ENCODE results near the gene SETD7. TPM values are rescaled to one million over a fixed set of nuclear protein-coding genes. Genes with fewer than 3 reads are reported as not detected.

SETD7 gene
- total and polyA plus RNA-seq, 2 donors (not counting 3 experiments of a cell fraction or from before 2014, with no cell fraction given) = 18.8 to 39.9 TPM

DNA sequence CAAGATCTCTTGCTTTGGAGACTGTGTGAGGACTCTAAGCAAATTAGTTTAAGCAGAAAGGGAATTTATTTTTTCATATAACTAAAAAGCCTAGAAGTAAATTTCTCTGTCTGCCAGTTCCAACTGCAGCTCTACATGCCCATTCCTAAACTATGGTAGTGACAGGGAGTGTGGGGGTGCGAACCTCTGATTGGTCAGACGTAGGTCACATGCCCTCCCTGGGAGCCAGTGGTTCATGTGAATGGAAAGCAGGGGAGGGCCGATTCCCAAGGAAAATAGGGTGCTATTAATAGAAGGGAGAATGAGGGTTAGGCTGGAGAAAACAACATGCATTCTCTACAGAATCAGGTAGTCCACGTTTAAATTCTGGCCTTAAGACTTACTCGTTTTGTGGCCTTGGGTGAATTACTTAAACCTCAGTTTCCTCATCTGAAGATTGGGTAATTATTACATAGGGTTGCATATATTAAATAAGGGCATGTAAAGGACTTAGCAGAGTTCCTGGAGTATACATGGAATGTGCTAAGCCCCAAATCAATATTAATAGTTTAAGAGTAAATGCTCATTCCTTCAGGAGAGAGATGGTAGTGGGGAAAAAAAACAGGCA lies 94.9 kb downstream of the SETD7 start:
- no peak overlapping the region for H3K4me3 ChIP-seq (replicated peaks in 1 of 3; ENCODE audit: insufficient read depth in 1 of 3, low read depth in 1 of 3, low read length in 3 of 3)
- no peak overlapping the region for H2AFZ ChIP-seq (ENCODE audit: low read depth, low read length)
- no peak for DNase-seq (ENCODE audit: low read depth, low spot score)
- intact Hi-C loops (cut with micrococcal nuclease) = no loop called here
- H3K79me2 ChIP-seq (ENCODE audit: control insufficient read depth, insufficient read depth, low read length) = peaks cover 72% of the 10 kb centered on the region
- peaks cover 26% of the 10 kb centered on the region for H3K4me1 ChIP-seq (ENCODE audit: control insufficient read depth, extremely low read depth, insufficient read depth, low read length)
- BruUV-seq (replicated peaks) = no TSS peak
- TF ChIP-seq FOS (IDR thresholded peaks at IDR 0.05; ENCODE audit: borderline replicate concordance, insufficient read depth, low read length) = no peak
- TF ChIP-seq POLR2A (IDR thresholded peaks at IDR 0.05; ENCODE audit: low read depth, low read length) = no peak
- no peak for TF ChIP-seq MYC (IDR thresholded peaks at IDR 0.05; ENCODE audit: low read depth, low read length)
- TF ChIP-seq, protein P1, sequence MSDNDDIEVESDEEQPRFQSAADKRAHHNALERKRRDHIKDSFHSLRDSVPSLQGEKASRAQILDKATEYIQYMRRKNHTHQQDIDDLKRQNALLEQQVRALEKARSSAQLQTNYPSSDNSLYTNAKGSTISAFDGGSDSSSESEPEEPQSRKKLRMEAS (IDR thresholded peaks at IDR 0.05; ENCODE audit: insufficient read depth, insufficient read length) = no peak
- TF ChIP-seq, protein P2, sequence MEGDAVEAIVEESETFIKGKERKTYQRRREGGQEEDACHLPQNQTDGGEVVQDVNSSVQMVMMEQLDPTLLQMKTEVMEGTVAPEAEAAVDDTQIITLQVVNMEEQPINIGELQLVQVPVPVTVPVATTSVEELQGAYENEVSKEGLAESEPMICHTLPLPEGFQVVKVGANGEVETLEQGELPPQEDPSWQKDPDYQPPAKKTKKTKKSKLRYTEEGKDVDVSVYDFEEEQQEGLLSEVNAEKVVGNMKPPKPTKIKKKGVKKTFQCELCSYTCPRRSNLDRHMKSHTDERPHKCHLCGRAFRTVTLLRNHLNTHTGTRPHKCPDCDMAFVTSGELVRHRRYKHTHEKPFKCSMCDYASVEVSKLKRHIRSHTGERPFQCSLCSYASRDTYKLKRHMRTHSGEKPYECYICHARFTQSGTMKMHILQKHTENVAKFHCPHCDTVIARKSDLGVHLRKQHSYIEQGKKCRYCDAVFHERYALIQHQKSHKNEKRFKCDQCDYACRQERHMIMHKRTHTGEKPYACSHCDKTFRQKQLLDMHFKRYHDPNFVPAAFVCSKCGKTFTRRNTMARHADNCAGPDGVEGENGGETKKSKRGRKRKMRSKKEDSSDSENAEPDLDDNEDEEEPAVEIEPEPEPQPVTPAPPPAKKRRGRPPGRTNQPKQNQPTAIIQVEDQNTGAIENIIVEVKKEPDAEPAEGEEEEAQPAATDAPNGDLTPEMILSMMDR (IDR thresholded peaks at IDR 0.05; ENCODE audit: extremely low read depth in 1 of 2, insufficient read depth in 1 of 2, low read depth in 1 of 2, low read length in 2 of 2) = no peak
- TF ChIP-seq GATA2 (IDR thresholded peaks at IDR 0.05; ENCODE audit: insufficient read depth, insufficient read length, low read depth, low read length) = no peak
- TF ChIP-seq POLR2AphosphoS5 (IDR thresholded peaks at IDR 0.05; ENCODE audit: insufficient read depth, low read depth, low read length) = no peak
- no peak for TF ChIP-seq JUN (IDR thresholded peaks at IDR 0.05; ENCODE audit: borderline replicate concordance, insufficient read depth, insufficient read length, low read depth)
- TF ChIP-seq EZH2 (IDR thresholded peaks at IDR 0.05; ENCODE audit: borderline replicate concordance, low read depth, low read length, severe bottlenecking) = no peak
- H3K9ac ChIP-seq (replicated peaks; ENCODE audit: extremely low read depth, insufficient read depth, low read length) = no peak overlapping the region
- no peaks in the 10 kb centered on the region for H3K9me1 ChIP-seq (replicated peaks; ENCODE audit: control insufficient read depth, extremely low read depth, insufficient read depth, low read length)
- peaks cover 3% of the 10 kb centered on the region for H4K20me1 ChIP-seq (replicated peaks; ENCODE audit: control insufficient read depth, extremely low read depth, insufficient read depth, low read length)
- no peaks in the 10 kb centered on the region for H3K9me3 ChIP-seq (replicated peaks; ENCODE audit: control insufficient read depth, insufficient read depth, low read length)
- H3K27me3 ChIP-seq (ENCODE audit: control insufficient read depth in 2 of 2, insufficient read depth in 2 of 2, low read length in 2 of 2) = no peaks in the 10 kb centered on the region
- POLR2A ChIA-PET = no interaction called here
- dilution Hi-C loops (cut with MboI; ENCODE audit: extremely low pct_ligation_motif_present, low sequenced_read_pairs) = no loop called here
- no peaks in the 10 kb centered on the region for H3K36me3 ChIP-seq (ENCODE audit: control insufficient read depth in 2 of 2, extremely low read depth in 1 of 2, insufficient read depth in 2 of 2, low read length in 2 of 2)
- H3K4me2 ChIP-seq (ENCODE audit: insufficient read depth, low read length) = no peak overlapping the region
- CTCF ChIA-PET = interaction anchor here (2.3 kb wide), 1 partner anchor 37 kb away, joined by 5 read pairs; no protein-coding TSS in a partner anchor
- H3K27ac ChIP-seq (ENCODE audit: insufficient read depth, low read depth, low read length) = no peak overlapping the region
- no peak for FAIRE-seq

Data from endothelial cell of umbilical vein (primary cell).